ENCODE data around the gene TMEM132A.

Gene TMEM132A

GRCh38 chr11:60951904-60952741, 27.9 kb downstream of the TMEM132A start, which contains the start of gene SLC15A3:
Gene SLC15A3 (minus strand): TSS chr11:60952176. CDS start chr11:60951551, 625 bp downstream.
- no peak for DNase-seq (ENCODE audit: low read depth, low spot score)
- H3K4me3 ChIP-seq (ENCODE audit: low read depth, low read length) = peak within 1 kb of the TSS; percentile 48
- TF ChIP-seq, protein P1, sequence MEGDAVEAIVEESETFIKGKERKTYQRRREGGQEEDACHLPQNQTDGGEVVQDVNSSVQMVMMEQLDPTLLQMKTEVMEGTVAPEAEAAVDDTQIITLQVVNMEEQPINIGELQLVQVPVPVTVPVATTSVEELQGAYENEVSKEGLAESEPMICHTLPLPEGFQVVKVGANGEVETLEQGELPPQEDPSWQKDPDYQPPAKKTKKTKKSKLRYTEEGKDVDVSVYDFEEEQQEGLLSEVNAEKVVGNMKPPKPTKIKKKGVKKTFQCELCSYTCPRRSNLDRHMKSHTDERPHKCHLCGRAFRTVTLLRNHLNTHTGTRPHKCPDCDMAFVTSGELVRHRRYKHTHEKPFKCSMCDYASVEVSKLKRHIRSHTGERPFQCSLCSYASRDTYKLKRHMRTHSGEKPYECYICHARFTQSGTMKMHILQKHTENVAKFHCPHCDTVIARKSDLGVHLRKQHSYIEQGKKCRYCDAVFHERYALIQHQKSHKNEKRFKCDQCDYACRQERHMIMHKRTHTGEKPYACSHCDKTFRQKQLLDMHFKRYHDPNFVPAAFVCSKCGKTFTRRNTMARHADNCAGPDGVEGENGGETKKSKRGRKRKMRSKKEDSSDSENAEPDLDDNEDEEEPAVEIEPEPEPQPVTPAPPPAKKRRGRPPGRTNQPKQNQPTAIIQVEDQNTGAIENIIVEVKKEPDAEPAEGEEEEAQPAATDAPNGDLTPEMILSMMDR (IDR thresholded peaks at IDR 0.05; ENCODE audit: insufficient read depth, low read length, missing control alignments) = no peak
- ChIA-PET POLR2A (no interaction called here), CTCF (no interaction called here)

- no peak for DNase-seq (ENCODE audit: low read depth, low spot score)
- CTCF ChIA-PET = no interaction called here
Observed at GRCh38 chr11:60952742-60953170, 28.5 kb downstream of the TMEM132A start.

GRCh38 chr11:60953781-60954180, 29.5 kb downstream of the TMEM132A start:
- ChIA-PET POLR2A (no interaction called here), CTCF (no interaction called here)

More at GRCh38 chr11:60952742-60953170, 28.5 kb downstream of the TMEM132A start:
- TF ChIP-seq, protein P1 (IDR thresholded peaks at IDR 0.05; ENCODE audit: insufficient read depth, low read length, missing control alignments) = no peak
- H3K4me3 ChIP-seq (ENCODE audit: low read depth, low read length) = no peak overlapping the region
- POLR2A ChIA-PET = no interaction called here

GRCh38 chr11:60954421-60954820, 30.2 kb downstream of the TMEM132A start:
- no peak for DNase-seq (ENCODE audit: low read depth, low spot score)
- TF ChIP-seq, protein P1 (IDR thresholded peaks at IDR 0.05; ENCODE audit: insufficient read depth, low read length, missing control alignments) = no peak
- CTCF ChIA-PET = no interaction called here
- POLR2A ChIA-PET = no interaction called here
- H3K4me3 ChIP-seq (ENCODE audit: low read depth, low read length) = no peak overlapping the region

More at GRCh38 chr11:60953781-60954180, 29.5 kb downstream of the TMEM132A start:
- TF ChIP-seq, protein P1 (IDR thresholded peaks at IDR 0.05; ENCODE audit: insufficient read depth, low read length, missing control alignments) = no peak
- DNase-seq (ENCODE audit: low read depth, low spot score) = no peak
- H3K4me3 ChIP-seq (ENCODE audit: low read depth, low read length) = no peak overlapping the region

GRCh38 chr11:60955571-60955970, 31.3 kb downstream of the TMEM132A start:
- ChIA-PET CTCF (no interaction called here), POLR2A (no interaction called here)
- TF ChIP-seq, protein P1 (IDR thresholded peaks at IDR 0.05; ENCODE audit: insufficient read depth, low read length, missing control alignments) = no peak
- no peak overlapping the region for H3K4me3 ChIP-seq (ENCODE audit: low read depth, low read length)
- DNase-seq (ENCODE audit: low read depth, low spot score) = no peak

- H3K4me3 ChIP-seq (ENCODE audit: low read depth, low read length) = no peak overlapping the region
- TF ChIP-seq, protein P1 (IDR thresholded peaks at IDR 0.05; ENCODE audit: insufficient read depth, low read length, missing control alignments) = no peak
- CTCF ChIA-PET = no interaction called here
- no peak for DNase-seq (ENCODE audit: low read depth, low spot score)
- POLR2A ChIA-PET = no interaction called here
Observed at GRCh38 chr11:60957188-60957587, 32.9 kb downstream of the TMEM132A start.
